AG08395 (cell line): ENCODE data around the gene GBX1.

Experiments used
- DNase-seq: peaks from one replicate; pipeline ENCODE4 v3.0.0; 2012; ENCODE audit warnings: mixed read lengths, low spot score

Gene GBX1

GRCh38 chr7:151193203-151193978, 25.9 kb upstream of the GBX1 start:
- DNase-seq: no peak

DNA sequence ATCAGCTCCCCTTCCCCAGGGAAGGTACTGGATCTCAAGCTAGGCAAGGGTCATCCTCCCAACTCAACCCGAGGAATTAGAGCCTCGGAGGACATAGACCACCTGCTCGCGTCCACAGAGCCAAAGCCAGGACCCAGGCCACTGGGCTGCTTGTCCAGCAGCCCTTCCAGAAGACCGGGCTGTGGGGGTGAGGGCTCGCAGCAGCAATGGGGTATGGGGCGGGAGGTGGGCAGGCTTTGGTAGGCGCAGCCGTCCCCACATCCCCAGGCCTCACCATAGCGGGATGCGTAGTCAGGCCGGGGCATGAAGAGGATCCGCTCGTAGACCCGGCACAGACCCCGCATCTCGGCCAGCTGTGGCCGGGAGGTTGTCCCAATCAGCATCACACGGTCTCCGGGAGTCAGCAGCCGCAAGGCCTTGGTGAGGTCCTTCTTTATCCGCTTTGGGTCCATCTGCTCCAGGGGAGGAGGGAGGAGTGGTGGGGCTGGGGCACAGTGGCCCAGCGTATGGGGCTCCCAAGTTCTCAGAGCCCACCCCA, 24.6 kb upstream of the GBX1 start:
- DNase-seq: no peak

DNA sequence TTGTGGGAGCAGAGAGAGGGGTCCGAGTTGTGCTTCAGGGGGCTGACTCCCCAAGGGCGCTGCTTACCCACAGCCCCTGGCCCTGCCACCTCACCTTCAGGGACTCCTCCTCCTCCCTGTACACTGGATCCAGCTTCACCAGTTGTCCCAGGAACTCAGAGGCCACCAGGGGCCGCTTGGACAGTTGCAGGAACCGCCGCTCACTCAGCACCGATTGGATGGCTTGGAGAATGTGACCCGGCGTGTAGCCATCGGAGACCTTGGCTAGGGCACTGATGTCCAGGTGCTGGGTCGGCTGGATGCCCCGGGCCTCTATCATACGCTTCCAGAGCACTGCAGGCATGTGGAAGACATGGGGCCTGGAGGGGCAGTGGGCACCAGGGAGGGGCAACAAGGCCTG, 24.1 kb upstream of the GBX1 start:
- DNase-seq: no peak

GRCh38 chr7:151189038-151189437, 21.5 kb upstream of the GBX1 start:
- no peak for DNase-seq

GRCh38 chr7:151188252-151188542, 20.7 kb upstream of the GBX1 start:
- DNase-seq: no peak

- no peak for DNase-seq
Observed at GRCh38 chr7:151187409-151188251, 20.1 kb upstream of the GBX1 start.

GRCh38 chr7:151186640-151187408, 19.3 kb upstream of the GBX1 start, which contains the start of gene ASB10:
ASB10 (minus strand) TSS chr7:151187250; CDS start chr7:151187130, 120 bp downstream.
- no peak for DNase-seq

DNA sequence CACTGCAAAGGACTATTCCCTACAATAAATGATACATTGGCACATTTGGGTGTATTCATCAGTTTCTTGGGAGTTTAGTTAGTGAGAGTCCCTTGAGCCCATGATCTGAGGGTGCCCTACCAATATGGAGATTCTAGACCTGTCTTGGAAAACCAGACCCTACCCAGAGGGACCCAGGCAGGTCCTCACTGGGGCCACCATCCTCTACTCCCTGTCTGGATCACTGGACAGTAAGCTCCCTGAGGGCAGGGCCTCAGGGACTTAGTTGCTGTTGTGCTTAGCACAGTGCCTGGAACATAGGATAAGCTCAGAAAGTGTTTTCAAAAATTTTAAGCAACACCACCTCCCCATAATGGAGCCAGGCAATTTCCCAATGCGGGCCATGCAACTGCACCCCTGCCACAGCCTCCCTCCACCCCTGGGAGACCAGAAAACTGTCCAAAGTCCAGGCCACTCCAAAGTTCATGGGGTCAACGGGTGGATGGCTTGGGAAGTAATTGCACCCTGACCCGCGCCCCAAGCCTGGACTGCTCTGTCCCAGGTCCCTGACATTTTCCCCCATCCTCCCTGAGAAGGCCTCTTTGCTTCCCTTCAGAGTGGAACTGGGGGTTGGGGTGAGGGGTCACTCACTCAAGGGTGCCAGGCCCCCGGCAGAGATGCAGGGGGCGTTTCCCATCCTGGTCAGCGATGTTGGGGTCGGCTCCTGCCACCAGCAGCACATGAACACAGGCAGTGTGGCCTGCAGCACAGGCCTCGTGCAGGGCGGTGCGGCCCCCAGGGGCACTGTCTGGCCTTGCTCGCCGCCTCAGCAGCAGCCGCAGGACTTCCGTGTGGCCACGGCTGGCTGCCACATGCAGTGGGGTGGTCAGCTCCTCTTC, 18.5 kb upstream of the GBX1 start:
- DNase-seq: no peak

GRCh38 chr7:151181011-151181431, 13.5 kb upstream of the GBX1 start:
- DNase-seq: no peak

GRCh38 chr7:151179946-151180345, 12.5 kb upstream of the GBX1 start:
- DNase-seq: no peak

GRCh38 chr7:151179287-151179860, 11.9 kb upstream of the GBX1 start:
- no peak for DNase-seq

DNA sequence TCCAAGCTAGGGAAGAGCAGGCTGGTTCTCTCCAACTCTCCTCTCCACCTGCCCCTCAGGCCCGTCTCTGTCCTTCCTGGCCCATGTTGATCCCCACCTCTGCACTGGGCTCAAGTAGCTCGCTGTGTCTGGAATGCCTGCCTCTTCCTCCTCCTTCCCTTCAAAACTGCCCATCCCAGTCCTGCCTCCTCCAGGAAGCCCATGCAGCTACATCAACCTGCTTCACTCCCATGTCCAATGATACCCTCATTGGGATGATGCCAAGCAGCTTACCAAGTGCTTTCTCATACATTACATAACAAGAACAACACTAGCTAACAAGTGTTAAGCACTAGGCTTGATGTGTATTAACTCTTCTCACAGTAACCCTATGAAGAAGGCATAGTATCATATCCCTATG, 11.3 kb upstream of the GBX1 start:
- no peak for DNase-seq

DNA sequence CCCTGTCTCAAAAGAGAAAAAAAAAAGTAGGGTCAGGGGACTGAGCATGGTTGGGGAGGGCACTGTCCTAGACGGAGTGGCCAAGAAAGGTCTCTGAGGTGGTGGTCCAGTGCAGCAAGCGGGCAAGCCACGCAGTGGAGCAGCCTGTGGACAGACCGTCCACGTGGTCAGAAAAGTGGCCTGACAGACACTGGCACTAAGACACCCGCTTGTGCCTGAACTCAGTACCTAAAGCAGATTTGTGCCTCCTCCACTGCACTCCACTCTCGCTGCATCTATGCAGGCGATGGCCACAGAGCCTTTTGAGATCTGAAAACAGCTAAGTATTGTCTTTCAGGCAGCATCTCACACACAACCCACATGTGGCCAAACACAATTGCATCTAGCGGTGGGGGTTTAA, 10.7 kb upstream of the GBX1 start:
- DNase-seq: no peak

GRCh38 chr7:151177310-151177709, 9.8 kb upstream of the GBX1 start:
- DNase-seq: no peak

- no peak for DNase-seq
Observed at GRCh38 chr7:151176401-151176800, 8.9 kb upstream of the GBX1 start.

GRCh38 chr7:151175793-151176311, 8.4 kb upstream of the GBX1 start:
- no peak for DNase-seq

GRCh38 chr7:151175047-151175792, 7.7 kb upstream of the GBX1 start:
- no peak for DNase-seq

DNA sequence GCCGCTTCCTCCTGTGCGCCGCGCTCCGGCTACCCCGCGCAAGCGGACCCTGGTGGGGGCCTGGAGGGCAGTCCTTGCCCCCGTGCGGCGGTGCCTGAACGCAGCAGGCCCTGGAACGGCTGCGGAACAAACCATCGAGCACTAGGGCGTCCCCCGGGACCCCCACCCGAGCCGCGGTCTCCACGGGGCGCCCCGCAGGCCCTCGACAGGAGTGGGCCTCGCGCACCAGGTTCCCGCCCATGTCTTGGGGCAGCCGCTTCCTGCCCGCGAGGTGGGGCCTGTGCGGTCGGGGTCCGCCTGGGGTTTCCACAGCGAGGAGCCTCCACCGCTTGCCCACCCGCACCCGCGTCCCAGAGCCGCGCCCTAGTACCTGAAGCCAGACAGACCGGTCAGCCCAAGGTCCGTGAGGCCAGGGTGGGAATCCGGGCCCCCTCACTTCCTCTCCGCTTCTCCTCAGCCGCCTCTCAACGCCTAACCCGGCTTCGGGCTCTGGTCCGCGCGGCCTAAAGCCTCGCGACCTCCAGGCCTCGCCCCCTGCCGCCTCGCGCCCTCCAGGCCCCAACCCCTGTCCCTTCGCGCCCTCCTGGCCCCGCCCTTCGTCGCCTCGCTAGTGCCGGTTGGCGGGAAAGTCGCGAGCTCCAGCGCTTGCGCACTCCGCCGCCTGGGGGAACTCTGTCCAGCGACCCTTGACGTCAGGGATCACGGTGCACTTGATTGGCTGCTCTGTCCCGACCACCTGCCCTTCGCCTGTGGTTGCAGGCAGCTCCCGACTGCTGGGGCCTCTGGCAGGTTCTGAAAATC, 7.0 kb upstream of the GBX1 start:
- DNase-seq: no peak
